Activated CD4-positive, alpha-beta T cell treated with anti-CD3 and anti-CD28 coated beads, Interleukin-2, amount 50 U/mL, for 24 hours (primary cell): Measurements from ENCODE around the gene ZDHHC13.

Source experiments
- DNase-seq, 2 donors: peaks; one replicate each; pipeline ENCODE4 v3.0.0-alpha.2; 2020; ENCODE audit warnings: low read depth in 1 of 2, low spot score in 1 of 2

Gene ZDHHC13

DNA sequence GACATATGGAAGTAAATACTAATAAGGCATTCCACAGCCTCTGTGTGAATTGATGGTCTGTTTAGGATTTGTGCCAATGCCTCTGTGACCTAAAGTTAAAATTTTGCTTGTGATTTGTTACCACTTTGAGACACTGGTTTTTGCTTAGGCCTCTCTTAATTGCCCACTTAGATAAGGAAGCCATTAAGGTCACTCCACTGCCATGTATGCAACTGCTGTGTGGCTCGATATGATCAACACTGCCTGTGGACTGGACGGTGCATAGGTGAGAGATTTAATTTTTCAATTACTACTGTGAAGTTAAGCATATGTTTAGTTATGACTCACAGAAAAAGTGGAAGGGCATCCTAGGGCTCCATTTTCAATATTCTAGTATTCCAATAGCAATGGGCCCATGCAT, 47.9 kb downstream of the ZDHHC13 start:
- DNase-seq: no peak

DNA sequence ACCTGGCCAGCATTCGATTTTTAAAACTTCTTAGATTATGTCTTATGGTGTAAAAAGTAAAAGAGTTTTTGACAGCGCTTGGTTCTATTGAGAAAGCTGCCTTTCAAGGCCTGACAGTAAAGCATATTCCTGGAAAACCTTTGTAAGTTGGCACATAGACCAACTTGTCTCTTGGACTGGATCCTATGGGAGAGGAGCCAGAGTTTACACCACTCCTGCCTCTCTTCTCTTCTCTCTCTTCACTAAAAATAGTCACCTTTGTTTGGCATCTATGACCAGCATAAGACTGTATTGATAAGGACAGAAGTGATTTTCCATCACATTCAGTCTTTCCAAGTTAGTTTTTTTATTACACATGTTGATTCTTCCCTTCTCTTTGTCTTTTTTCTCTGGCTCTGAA, 51.1 kb downstream of the ZDHHC13 start:
- DNase-seq: no peak

GRCh38 chr11:19173004-19173689, 56.2 kb downstream of the ZDHHC13 start:
- DNase-seq: no peak

DNA sequence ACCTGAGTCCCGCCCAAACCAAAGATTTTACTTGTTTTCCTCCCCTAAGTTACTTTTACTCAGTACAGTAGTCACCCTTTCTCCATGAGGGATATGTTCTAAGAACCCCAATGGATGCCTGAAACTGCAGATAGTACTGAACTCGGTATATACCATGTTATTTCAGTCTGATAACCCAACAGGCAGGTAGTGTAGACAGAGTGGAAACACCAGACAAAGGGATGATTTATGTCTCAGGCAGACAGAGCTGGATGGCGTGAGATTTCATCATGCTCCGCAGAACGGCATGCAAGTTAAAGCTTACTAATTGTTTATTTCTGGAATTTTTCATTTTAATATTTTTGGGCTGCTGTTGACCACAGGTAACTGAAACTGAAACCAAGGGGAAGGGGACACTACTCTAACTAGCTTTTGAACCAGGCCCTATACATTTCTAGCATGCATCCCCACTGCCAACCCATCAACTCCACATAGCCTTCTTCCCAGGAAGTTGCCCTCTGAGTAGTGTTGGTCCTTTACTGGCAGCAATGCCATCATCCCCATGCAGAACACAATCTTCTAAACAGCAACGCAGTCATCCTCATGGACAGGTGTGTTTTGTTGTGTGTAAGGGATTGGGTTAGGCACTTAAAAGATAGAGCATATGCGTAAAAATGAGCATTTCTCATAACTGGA, 57.1 kb downstream of the ZDHHC13 start:
- DNase-seq: no peak

DNA sequence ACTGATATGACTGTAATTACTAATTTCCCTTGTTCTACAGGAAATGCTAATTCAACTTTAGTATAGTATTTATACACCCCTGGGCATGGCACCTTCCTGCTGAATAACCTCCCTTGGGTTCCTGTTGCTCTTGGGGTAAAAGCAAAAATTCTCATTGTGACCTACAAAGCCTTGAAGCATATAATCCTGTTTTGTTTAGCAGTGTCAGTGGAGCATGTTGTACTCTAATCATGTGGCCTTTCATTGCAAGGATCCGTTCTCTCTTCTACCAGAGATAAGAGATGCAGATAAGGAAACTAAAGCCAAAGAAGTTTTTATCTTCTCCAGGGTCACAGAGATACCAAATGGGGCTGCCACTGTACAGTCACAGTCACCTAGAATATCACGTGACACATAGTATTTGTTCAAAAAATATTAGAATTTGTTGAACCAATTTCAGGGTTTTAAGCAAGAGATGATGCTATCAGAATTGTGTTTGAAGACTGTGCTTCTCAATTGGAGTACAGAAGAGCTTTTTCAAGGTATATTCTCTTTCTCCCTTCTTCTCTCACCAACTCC, 59.7 kb downstream of the ZDHHC13 start:
- no peak for DNase-seq

- DNase-seq: no peak
Measured at GRCh38 chr11:19181531-19182261, 64.7 kb downstream of the ZDHHC13 start.

DNA sequence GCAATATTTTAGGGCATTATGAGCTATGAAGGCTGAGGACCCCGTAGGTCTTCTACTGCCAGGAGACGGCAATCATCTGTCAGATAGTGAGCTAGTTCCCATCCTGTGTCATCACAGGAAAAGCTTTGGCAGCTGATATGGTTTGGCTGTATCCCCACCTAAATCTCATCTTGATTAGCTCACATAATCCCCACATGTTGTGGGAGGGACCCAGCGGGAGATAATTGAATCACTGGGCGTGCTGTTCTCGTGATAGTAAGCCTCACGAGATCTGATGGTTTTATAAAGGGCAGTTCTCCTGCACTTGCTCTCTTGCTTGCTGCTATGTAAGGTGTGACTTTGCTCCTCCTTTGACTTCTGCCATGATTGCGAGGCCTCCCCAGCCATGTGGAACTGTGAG, 66.7 kb downstream of the ZDHHC13 start:
- no peak for DNase-seq

GRCh38 chr11:19185036-19185435, 68.1 kb downstream of the ZDHHC13 start:
- DNase-seq: no peak

DNA sequence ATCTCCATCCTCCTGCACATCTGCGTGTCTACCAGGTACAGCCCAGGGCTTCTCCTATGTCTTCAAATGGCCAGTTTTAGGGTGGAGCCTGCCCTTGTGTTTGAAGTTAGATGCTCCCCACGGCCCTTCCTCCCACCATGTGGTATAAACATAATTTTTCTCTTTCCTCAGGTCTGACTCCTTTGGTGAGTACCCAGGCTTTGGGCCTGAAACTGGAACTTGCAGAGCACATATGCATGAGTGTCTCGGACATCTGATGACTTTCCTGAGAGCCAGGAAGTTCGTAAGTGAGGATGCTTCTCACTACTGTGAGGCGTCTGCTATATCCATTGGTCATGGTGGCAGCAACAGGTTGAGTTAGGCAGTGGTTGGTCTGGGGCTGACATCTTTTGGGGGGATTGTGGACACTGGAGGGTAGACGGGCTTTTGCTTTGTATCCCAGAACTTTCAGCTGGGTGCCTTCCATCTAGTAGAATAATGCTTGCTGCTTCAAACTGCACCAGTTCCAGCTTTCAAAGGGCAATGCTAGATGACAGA, 68.6 kb downstream of the ZDHHC13 start:
- DNase-seq: no peak

- DNase-seq: no peak
Measured at GRCh38 chr11:19187114-19187832, 70.3 kb downstream of the ZDHHC13 start.

GRCh38 chr11:19187833-19188258, 70.9 kb downstream of the ZDHHC13 start:
- no peak for DNase-seq

DNA sequence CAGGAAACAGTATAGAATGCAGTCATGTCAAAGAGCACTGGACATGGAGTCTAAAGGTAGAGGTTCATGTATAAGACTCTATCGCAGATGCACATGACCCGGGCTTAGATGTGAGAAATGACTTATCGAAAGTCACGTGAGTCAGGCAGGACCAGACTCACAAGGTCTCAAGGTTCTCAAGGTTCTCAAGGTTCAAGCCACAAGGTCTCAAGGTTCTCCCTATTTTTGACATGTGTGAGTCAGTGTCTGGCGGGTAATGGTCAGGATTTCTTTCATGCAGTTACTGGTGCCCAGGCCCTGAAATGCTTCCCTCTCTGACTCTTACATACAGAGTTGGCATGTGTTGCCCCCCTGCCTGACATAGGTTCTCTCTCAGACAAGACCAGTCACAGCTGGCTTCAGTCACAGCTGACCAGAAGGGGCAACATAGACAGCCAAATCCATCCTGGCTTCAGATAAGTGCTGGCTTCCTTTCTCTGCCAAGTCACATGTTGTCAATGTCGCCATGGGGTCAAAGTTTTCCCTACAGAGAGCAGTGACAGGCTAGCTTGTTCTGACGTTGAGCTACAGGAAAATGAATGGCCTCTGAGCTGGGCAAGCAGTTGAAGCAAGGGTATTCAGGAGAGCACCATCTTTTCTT, 74.7 kb downstream of the ZDHHC13 start:
- no peak for DNase-seq

DNA sequence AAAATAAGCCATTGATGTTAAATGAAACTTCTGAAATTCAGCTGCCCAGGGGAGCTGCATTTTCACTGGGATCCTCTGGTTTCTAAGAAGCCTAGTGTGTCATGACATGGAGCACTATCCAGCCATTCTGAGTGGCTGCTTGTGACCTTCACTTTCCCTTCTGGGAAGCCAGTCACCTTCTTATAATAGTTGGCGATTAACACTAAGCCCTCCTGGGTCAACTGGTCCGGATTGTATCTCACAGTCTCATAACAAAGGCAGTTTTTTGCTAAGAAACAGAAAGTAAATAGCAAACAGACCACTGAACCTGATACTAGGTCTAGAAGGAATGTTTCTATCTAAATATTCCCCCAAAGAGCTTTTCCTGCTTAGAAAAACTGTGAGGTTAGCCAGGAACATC, 76.9 kb downstream of the ZDHHC13 start:
- DNase-seq: no peak

DNA sequence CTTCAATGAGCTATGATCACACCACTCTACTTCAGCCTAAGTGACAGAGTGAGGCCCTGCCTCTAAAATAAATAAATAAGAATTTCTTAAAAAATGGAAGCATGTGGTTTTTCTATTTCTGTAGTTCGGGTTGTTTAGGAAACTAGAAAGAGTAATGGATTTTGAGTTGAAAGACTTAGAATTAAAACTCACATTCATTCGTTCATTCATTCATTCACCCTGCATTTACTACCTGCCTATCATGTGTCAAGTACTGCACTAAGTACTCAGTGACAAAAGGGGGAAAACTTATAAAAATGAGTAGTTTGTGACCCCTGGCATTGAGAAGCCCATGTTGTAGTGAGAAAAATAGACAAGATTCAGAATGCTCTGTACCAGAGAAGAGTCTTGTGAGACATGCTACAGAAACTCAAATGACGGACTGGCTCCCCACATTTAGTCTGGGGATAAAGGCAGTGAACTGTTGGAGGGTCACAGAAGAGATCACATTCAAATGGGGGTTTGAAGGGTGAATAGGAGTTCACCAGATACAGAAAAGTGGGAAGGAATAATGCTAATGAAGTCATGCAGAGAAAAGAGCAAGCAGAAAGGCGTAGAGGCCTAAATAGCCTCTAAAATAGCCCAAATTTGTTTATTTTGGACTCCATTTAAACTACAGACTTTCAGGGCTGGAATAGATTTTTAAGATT, 77.8 kb downstream of the ZDHHC13 start:
- no peak for DNase-seq

GRCh38 chr11:19196432-19196831, 79.5 kb downstream of the ZDHHC13 start:
- DNase-seq: no peak

DNA sequence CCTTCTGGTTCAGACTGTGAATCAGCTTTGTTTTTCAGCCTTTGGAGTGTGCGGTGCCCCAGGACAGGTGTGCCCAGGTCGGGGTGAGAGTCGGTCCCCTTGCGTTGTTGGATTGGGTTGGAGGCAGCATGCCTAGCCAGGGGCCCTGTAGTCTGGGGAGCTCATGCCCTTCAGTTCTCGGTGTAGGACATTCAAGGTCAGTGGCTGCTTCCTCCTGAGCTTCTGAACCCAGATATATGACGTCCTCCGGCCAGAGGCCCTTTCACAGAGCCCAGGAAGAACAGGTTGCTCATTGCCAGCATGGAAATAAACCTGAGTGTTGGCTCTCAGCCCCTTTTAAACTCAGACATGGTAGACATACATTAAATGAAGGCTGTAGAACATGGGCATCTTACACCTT, 82.1 kb downstream of the ZDHHC13 start:
- no peak for DNase-seq

GRCh38 chr11:19199771-19200170, 82.8 kb downstream of the ZDHHC13 start:
- DNase-seq: no peak

DNA sequence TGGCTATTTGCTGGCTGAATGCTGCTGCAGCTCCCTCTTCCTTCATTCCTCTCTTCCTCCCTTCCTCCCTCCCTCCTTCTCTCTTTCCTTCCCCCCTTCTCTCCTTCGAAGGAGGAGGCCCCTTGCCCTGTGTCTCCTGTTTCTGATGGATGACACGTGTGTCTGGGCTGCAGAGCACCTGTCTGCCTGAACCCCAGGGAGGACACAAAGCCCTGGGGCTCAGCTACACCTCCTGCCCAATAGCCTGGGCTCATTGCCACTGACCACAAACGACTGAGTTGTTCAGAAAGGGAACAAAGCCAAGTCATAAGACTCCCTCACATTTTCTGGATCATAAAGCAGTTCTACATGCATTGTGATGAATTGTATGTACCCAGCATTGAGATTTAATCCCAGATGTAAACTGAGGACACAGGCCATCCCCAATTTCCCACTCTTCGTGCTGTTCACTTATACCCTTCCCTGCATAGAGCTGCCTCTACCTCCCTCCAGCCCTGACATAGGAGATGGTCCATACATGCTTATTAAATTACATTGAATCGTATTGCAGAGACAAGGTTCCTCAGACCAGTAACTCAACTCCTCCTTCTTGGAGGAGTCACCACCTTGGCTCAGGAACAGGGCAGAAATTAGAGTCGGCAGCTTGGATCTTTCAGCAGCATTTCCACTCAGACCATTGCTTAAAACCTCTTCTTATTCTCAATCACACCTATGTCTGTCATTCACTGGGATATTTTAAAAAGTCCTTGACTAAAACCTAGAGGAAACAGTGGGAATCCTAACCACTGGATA, 83.6 kb downstream of the ZDHHC13 start:
- DNase-seq: no peak
